ENCODE results near the gene COA6. TPM values are rescaled to one million over a fixed set of nuclear protein-coding genes. Genes with fewer than 3 reads are reported as not detected.

The COA6 gene
- total RNA-seq = 9.6 TPM

GRCh38 chr1:234373064-234373958, at the start of gene COA6:
Gene COA6, plus strand, starts transcription at chr1:234373456. Its CDS starts 11 bp downstream, at chr1:234373467.
- Histone ChIP-seq H3K27me3 (ENCODE audit: insufficient read depth, low read length) (no peaks in the 10 kb centered on the region), H3K4me1 (ENCODE audit: insufficient read depth, low read length) (peaks cover 22% of the 10 kb centered on the region), H3K9me3 (ENCODE audit: low read depth, low read length) (no peaks in the 10 kb centered on the region), H3K4me3 (ENCODE audit: low read length) (peak within 1 kb of the TSS; percentile 95)

- H3K4me3 ChIP-seq (ENCODE audit: low read length) = no peak overlapping the region
- H3K27me3 ChIP-seq (ENCODE audit: insufficient read depth, low read length) = no peaks in the 10 kb centered on the region
- H3K4me1 ChIP-seq (ENCODE audit: insufficient read depth, low read length) = peaks cover 22% of the 10 kb centered on the region
- no peaks in the 10 kb centered on the region for H3K9me3 ChIP-seq (ENCODE audit: low read depth, low read length)
Measured at GRCh38 chr1:234324821-234325220, 48.4 kb upstream of the COA6 start.

- Histone ChIP-seq H3K4me1 (ENCODE audit: insufficient read depth, low read length) (peaks cover 29% of the 10 kb centered on the region), H3K27me3 (ENCODE audit: insufficient read depth, low read length) (no peaks in the 10 kb centered on the region), H3K9me3 (ENCODE audit: low read depth, low read length) (no peaks in the 10 kb centered on the region), H3K4me3 (ENCODE audit: low read length) (peak overlapping the region; percentile 53)
Measured at GRCh38 chr1:234325878-234326496, 47.3 kb upstream of the COA6 start.

GRCh38 chr1:234326497-234327366, 46.5 kb upstream of the COA6 start:
- H3K4me1 ChIP-seq (ENCODE audit: insufficient read depth, low read length) = peaks cover 37% of the 10 kb centered on the region
- no peaks in the 10 kb centered on the region for H3K9me3 ChIP-seq (ENCODE audit: low read depth, low read length)
- no peaks in the 10 kb centered on the region for H3K27me3 ChIP-seq (ENCODE audit: insufficient read depth, low read length)
- peak overlapping the region; percentile 53 for H3K4me3 ChIP-seq (ENCODE audit: low read length)

- Histone ChIP-seq H3K9me3 (ENCODE audit: low read depth, low read length) (no peaks in the 10 kb centered on the region), H3K4me3 (ENCODE audit: low read length) (no peak overlapping the region), H3K27me3 (ENCODE audit: insufficient read depth, low read length) (no peaks in the 10 kb centered on the region), H3K4me1 (ENCODE audit: insufficient read depth, low read length) (peaks cover 46% of the 10 kb centered on the region)
Measured at GRCh38 chr1:234327577-234328164, 45.6 kb upstream of the COA6 start.

GRCh38 chr1:234330843-234331215, 42.4 kb upstream of the COA6 start:
- peaks cover 43% of the 10 kb centered on the region for H3K4me1 ChIP-seq (ENCODE audit: insufficient read depth, low read length)
- H3K4me3 ChIP-seq (ENCODE audit: low read length) = no peak overlapping the region
- peaks cover 7% of the 10 kb centered on the region for H3K27me3 ChIP-seq (ENCODE audit: insufficient read depth, low read length)
- no peaks in the 10 kb centered on the region for H3K9me3 ChIP-seq (ENCODE audit: low read depth, low read length)

GRCh38 chr1:234331507-234331906, 41.7 kb upstream of the COA6 start:
- Histone ChIP-seq H3K4me3 (ENCODE audit: low read length) (no peak overlapping the region), H3K4me1 (ENCODE audit: insufficient read depth, low read length) (peaks cover 36% of the 10 kb centered on the region), H3K9me3 (ENCODE audit: low read depth, low read length) (peaks cover 4% of the 10 kb centered on the region), H3K27me3 (ENCODE audit: insufficient read depth, low read length) (peaks cover 13% of the 10 kb centered on the region)

- no peak overlapping the region for H3K4me3 ChIP-seq (ENCODE audit: low read length)
- H3K9me3 ChIP-seq (ENCODE audit: low read depth, low read length) = peaks cover 18% of the 10 kb centered on the region
- peaks cover 13% of the 10 kb centered on the region for H3K27me3 ChIP-seq (ENCODE audit: insufficient read depth, low read length)
- peaks cover 12% of the 10 kb centered on the region for H3K4me1 ChIP-seq (ENCODE audit: insufficient read depth, low read length)
Measured at GRCh38 chr1:234336359-234336758, 36.9 kb upstream of the COA6 start.

- Histone ChIP-seq H3K4me1 (ENCODE audit: insufficient read depth, low read length) (peaks cover 4% of the 10 kb centered on the region), H3K4me3 (ENCODE audit: low read length) (no peak overlapping the region), H3K9me3 (ENCODE audit: low read depth, low read length) (peaks cover 18% of the 10 kb centered on the region), H3K27me3 (ENCODE audit: insufficient read depth, low read length) (peaks cover 13% of the 10 kb centered on the region)
Measured at GRCh38 chr1:234337233-234337632, 36.0 kb upstream of the COA6 start.

GRCh38 chr1:234340528-234340927, 32.7 kb upstream of the COA6 start:
- Histone ChIP-seq H3K4me1 (ENCODE audit: insufficient read depth, low read length) (no peaks in the 10 kb centered on the region), H3K9me3 (ENCODE audit: low read depth, low read length) (peaks cover 18% of the 10 kb centered on the region), H3K27me3 (ENCODE audit: insufficient read depth, low read length) (peaks cover 9% of the 10 kb centered on the region), H3K4me3 (ENCODE audit: low read length) (no peak overlapping the region)

GRCh38 chr1:234342774-234343173, 30.5 kb upstream of the COA6 start:
- H3K4me1 ChIP-seq (ENCODE audit: insufficient read depth, low read length) = no peaks in the 10 kb centered on the region
- no peak overlapping the region for H3K4me3 ChIP-seq (ENCODE audit: low read length)
- H3K27me3 ChIP-seq (ENCODE audit: insufficient read depth, low read length) = no peaks in the 10 kb centered on the region
- peaks cover 5% of the 10 kb centered on the region for H3K9me3 ChIP-seq (ENCODE audit: low read depth, low read length)

GRCh38 chr1:234345237-234345636, 28.0 kb upstream of the COA6 start:
- Histone ChIP-seq H3K9me3 (ENCODE audit: low read depth, low read length) (no peaks in the 10 kb centered on the region), H3K27me3 (ENCODE audit: insufficient read depth, low read length) (peaks cover 13% of the 10 kb centered on the region), H3K4me1 (ENCODE audit: insufficient read depth, low read length) (no peaks in the 10 kb centered on the region)

GRCh38 chr1:234348964-234349363, 24.3 kb upstream of the COA6 start:
- Histone ChIP-seq H3K4me3 (ENCODE audit: low read length) (no peak overlapping the region), H3K4me1 (ENCODE audit: insufficient read depth, low read length) (no peaks in the 10 kb centered on the region), H3K9me3 (ENCODE audit: low read depth, low read length) (no peaks in the 10 kb centered on the region), H3K27me3 (ENCODE audit: insufficient read depth, low read length) (peaks cover 29% of the 10 kb centered on the region)

More at GRCh38 chr1:234345237-234345636, 28.0 kb upstream of the COA6 start:
- H3K4me3 ChIP-seq (ENCODE audit: low read length) = no peak overlapping the region

GRCh38 chr1:234355782-234356510, 17.3 kb upstream of the COA6 start:
- Histone ChIP-seq H3K9me3 (ENCODE audit: low read depth, low read length) (no peaks in the 10 kb centered on the region), H3K4me3 (ENCODE audit: low read length) (no peak overlapping the region), H3K27me3 (ENCODE audit: insufficient read depth, low read length) (peaks cover 13% of the 10 kb centered on the region), H3K4me1 (ENCODE audit: insufficient read depth, low read length) (peaks cover 3% of the 10 kb centered on the region)

All from mononuclear cell (primary cell).